Measurements from ENCODE around the gene RALGAPA2.

The RALGAPA2 gene

DNA sequence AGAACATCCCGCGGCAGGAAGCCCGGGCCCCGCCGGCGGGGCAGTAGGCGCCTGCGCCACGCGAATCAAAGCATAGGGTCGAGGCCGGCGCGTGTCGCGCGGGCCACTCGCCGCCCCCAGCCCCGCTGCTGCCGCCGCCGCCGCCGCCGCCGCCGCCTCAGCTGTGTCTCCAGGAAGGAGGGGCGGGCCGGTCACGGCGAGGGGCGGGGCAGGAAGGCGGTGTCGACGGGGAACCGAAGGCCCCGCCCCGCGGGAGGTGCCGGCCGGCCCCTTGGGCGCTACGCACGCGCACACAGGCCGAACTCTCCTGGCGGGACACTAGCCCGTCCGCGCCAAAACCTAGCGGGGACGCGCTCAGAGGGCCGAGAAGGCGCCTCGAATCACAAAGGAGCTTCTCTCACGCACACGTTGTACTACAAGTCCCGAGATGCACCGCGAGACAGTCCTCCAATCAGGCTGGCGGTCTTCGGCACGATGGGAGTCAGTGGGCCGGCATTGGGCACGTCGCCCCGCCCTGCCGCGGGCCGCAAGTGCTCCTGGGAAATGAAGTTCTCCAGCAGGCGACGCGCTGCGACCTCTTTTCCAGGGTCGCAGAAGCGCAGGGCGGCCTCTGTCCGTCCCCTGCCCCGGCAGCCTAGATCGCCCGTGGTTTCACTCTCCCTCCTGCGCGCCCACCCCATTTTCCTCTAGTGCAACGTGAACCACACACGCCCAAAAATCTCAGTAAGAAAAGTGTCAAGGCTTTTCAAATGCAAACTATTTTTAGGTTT, at the start of gene RALGAPA2:
Gene RALGAPA2 (minus strand): TSS at position 171 of the 770 bp plus-strand sequence. CDS start 164 bp downstream, at position 7.
- FAIRE-seq: peak; percentile 93

DNA sequence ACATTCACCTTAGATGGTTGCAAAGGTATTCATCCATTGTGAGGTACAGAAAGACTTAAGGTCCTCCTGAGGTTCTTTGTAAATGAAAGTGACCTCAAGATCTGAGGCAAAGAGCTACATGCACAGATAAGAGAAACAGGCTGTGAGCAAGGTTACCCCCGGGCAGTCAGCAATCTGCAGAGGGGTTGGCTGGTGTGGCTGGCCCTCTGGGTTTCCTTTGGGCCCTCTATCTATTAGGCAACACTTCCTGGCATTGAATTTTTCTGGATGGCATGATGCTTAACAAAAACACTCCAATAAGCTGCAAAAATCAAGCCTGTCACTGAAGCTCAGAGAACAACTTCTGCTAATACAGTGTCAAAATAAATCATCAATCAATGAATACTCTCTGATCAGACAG, 48.9 kb upstream of the RALGAPA2 start:
- FAIRE-seq: no peak

DNA sequence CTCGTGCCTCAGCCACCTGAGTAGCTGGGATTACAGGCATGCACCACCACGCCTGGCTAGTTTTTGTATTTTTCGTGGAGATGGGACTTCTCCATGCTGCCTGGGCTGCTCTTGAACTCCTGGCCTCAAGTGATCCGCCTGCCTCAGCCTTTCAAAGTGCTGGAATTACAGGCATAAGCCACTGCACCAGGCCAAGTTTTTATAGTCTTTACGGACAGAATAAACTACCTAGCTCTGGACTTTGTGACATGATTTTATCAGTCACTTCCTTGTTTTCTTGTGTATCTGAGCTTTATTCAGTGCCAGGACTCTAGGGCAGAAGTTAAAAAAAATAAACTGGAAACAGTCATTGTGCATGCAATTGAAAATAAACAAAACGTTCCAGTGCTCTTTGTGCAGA, 46.7 kb upstream of the RALGAPA2 start:
- no peak for FAIRE-seq

DNA sequence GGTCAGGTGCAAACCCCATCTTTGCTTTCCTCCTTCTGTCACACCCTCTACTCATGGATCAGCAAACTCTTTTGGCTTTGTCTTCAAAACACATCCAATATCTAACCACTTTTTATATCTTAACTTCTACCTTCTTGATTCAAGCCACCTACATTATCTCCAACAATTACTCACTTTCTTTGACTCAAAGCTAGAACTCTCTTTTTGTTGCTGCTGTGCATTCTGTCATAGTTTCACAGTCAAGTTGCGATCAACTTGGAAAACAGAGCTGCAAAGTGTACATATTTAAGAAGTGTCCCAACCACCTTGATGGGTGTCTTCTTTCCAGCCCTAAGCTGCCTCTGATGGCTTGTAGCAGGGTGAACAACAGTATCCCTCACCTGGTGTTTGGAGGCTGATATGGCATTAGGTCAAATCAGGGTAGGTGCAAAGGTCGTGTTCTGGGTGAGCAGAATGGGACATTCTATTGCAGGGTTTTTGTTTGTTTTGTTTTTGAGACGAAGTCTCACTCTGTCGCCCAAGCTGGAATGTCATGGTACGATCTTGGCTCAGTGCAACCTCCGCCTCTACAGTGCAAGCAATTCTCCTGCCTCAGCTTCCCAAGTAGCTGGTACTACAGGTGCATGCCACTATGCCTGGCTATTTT, 43.4 kb upstream of the RALGAPA2 start:
- no peak for FAIRE-seq

DNA sequence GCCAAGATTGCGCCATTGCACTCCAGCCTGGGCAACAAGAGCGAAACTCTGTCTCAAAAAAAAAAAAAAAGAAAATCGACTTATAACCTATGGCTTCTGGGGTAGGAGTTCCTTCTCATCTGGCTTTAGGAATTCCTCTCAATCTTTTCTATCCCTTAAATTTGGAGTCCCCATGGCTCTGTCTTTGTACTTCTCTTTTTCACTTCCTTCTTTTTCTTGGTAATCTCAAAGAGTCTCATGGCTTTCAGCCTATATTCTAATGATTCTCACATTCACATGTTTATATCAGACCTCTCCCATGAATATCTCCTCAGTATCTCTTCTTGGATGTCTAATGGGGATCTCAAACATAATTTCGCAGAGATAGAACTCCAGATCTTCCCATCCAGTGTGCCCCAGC, 42.8 kb upstream of the RALGAPA2 start:
- no peak for FAIRE-seq

DNA sequence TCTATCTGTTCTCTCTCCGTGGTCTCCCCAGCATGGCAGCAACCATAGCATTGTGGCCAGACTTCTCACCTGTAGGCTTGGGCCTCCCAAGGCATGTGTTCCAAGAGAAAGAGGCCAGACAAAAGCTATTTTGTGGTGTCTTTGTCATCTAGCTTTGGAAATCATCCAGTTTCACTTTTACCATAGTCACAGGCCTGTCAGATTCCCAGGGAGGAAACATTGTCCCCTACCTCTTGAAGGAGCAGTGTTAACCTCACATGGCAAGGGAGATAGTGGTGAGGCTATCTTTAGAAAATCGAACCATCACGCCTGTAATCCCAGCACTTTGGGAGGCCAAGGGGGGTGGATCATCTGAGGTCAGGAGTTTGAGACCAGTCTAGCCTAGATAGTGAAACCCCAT, 42.3 kb upstream of the RALGAPA2 start:
- no peak for FAIRE-seq

DNA sequence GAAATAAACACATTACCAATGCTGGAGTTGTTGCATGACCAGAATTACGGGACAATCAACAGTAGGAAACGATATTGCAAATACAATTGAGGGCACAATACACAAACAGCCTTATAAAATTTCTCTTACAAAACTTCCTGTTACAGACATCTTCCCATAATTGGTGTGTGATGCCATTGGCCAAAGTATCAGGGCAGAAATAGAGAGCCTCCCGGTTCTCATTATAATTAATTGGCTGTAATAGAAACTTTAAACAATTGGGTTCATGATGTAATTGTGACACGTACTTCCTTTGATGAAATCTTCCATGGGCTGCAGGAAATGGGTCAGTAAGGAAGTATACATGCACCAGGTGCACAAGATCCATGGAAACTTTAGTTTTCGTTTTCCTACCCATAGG, 40.3 kb upstream of the RALGAPA2 start:
- no peak for FAIRE-seq

DNA sequence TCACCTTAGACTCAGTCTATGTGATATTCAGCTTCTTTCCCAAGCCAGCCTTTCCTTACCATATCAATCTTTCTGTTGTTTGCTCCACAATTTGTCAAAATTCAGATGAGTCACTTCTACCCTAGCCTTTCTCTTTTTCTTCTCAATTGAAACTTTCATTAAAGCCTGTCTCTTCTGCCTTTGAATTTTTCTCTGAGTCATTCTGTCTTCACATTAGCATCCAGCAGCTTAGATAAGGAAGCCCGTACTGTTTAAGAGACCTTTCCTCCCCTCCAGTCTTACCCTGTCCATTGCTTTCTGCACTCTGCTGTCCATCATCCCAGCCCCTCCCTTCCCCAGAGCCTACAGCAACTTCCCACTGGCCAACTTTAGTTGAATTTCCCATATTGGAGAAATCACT, 34.9 kb upstream of the RALGAPA2 start:
- no peak for FAIRE-seq

DNA sequence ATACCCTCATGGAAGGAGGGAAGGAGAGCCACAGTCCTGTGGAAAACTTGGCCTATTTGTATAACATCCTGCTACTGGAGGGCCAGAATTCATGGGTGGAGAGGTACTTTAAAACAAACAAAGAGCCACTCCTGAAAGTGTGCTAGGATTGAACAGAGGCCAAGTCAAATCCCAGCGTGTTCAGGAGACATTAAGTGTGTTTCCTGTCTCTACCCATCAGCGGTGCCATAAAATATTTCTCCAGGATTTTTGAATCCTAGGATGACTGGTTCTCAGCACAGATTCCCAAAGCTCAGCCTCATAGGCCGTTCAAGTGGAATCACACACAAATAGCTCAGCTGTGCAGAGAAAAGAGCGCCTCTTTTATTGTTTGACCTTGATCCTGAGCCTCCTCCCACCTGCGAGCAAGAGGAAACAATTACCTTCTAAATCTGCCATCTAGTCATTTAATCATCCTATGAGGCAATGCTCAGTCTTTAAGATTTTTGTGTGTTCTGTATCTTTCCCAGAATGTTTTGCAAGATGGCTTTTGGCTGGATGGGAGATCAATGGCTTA, 31.8 kb upstream of the RALGAPA2 start:
- no peak for FAIRE-seq

DNA sequence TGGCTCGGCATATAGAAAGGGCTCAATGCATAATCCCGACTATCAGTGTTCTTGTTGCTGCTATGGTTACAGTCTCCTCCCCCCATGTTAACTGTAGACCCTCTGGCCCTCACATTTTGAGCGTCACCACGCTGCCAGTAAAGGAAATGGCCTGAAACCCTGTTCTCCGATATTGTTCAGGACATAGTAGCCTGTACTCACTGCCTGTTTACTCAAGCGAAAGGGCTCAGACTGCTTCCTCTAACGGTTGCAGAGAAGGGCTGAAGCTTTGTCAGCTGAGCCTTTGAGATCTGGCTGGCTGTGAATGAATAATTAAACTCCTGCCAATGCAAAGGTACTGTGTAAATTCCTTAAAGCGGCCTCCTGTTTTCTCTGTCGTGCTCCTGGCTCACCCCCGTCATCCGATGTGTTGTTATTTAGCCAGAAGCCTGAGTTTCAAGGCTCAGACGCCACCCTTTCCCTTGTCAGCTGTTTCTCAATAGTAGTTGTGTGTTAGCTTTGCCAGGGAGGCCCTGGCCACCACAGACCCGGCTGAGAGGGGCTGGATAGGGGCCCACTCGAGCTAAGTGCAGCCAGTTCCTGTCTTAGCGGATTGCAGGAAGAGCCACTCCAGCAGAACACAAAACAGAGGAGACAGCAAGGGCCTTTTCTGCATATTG, 31.2 kb upstream of the RALGAPA2 start:
- FAIRE-seq: no peak

DNA sequence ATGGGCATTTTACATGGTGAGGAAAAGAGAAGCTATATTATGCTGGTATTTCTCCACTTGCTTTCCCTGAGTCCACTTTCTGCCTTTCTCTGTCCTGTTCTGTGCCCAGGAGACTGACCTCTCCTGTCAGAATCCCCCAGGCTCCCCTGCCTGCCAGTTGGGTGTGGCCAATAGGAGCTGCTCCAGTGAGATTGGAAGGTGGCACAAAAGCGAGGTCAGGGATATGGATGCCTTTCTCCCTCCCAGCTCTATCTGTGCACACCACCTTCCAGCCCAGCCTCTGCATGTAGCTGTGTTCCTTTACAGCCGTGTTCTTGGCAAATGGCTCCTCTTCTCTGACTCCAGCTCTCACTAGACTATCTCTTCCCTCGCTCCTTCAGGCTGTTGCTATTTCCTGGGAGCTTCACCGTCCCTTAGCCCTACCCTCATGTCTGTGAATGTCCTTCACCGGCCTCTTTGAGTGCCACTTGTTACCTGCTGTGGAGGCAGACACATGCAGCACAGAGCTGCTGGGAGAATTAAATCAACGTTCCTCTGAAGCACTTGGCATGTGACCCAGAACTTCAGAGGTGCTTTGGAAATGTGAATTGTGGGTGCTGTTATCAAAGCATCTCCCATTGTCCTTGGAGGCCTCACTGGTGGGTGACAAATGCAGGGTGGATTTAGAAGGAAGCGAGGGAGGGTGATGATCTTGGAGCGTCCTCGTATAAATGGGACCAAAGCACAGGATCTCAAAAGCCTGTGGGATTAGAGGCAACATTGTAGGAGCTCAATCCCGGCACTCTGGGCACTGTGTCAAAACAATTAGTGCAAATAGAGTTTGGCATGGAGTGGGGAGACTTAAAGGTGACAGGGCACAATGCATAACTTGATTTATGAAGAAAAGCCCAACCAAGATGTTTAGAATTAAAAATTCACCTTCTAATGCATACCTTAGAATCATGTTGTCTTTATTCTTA, 28.9 kb upstream of the RALGAPA2 start:
- FAIRE-seq: no peak

DNA sequence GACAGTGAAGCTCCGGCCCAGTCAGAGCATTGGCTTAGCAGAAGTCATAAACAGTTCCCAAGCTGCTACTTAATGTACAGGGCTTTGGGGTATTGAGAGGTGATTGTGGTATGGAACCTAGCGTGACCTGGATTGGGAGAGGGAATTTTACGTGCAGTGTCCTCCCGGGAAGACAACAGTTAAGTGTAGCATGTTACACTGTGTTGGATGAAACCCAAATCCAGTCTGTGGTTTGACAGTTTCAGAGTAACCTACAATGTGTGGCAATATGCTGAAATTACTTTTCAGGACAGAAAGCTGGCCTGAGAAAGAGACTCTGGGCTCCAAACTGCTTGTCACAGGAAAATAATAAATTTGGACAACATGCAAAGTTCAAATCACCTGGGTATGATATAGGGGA, 28.1 kb upstream of the RALGAPA2 start:
- no peak for FAIRE-seq

DNA sequence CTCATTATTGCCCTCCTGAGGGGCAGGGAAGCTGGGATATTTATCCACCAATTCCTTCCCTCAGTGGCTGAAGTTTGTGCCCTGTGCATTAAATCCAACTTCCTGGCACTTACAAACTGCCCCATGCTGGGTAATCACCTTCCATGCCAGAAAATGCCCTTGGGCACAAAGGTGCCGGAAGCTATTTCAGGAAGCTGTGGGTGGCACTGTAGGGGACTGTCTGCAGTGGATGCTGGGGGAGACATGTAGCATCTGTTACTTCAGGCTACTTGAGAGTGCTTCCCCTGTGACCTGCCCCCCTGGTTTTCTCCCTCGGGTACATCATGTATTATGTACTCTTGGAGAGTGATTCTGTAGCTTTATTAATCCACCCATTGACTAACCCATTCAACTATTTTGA, 24.7 kb upstream of the RALGAPA2 start:
- no peak for FAIRE-seq

DNA sequence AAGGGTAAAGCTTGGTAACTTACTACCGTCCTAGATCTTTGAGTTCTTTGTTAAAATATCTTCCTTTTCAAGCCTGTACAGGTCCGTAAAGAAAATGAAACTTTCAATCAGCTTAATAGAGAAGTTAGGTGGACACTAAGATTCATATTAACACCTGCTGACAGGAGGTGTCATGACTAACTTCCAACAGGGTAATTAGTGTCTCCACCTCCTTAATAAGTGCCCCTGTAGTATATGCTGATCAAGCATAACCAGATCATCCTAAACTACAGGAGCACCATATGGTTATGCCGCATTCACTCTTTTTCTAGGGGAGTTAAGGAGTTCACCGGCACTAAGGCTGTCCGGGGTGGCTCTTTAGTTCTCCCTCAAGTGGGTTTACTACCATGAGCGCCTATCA, 23.9 kb upstream of the RALGAPA2 start:
- no peak for FAIRE-seq

DNA sequence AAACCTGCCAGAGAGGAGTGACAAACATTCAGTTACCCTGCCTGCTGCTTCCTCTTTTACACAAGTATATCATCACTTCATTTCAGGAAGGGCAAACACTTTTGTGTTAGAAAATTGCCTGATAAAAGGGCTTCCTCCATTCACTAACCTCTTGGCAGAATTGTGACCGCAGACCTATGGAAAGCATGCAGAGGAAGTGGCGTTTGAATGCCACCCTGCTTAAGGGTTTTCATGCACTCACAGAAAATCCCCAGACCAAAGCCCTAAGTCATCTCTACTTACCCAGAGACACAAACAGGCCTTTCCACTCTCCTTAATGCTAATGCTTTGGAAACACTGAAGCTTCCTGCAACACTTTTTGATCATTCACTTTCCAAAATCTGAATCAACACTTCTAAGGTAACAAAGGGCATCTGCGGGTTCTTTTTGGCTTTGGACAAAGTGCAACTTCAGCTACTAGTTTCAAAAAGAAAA, 22.1 kb upstream of the RALGAPA2 start:
- FAIRE-seq: no peak

DNA sequence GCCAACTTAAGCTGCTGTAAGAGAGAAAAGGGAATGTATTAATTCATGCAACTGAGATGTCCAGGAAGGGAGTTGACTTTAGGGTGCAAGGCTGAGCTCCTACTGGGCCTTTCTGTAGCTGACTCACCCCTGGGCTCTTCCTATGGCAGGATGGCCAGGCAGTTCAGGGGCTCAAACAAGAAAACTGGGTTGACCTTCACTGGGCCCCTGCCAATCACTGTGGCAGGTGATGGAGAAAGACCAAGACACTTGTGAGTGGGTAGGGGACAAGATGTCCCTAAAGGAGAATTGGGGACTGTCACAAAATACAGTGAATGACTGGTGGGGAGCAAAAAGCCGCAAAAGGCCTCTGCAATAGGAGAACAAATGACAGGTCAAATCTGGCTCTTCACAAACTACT, 21.5 kb upstream of the RALGAPA2 start:
- FAIRE-seq: no peak

DNA sequence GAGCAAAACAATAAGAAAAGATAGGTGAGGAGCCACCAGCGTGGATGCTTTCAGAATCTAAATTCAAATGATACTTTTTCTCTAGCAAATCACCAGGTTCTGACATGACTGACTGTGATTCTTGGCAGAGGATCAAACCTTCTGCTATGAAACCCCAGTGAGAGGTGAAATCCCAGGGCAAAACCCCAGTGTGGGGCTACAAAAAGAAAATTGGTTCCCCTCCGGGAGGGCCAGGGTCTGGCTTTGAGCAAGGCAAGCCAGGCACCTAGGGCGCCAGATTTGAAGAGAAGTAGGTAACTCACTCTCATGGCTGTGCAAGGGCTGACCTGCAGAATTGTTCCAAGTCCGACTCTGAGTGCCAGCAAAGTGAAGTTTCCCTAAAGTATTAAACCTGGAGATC, 20.2 kb upstream of the RALGAPA2 start:
- FAIRE-seq: no peak

DNA sequence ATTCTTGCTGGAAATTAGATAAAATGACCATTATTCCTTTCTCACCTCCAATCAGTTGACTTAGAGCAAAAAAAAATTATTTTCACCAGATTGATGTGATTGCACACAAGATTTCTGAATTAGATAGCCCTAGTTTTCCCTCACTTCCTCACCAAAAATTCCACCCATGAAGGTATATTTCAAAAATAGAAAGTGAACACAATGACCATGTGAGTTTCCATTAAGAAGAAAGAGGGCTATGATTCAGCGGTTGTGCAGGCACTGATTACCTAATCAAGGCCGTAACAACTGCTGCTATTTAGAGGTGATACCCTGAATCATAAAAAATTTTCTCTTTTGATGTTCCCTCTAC, 19.5 kb upstream of the RALGAPA2 start:
- FAIRE-seq: no peak

DNA sequence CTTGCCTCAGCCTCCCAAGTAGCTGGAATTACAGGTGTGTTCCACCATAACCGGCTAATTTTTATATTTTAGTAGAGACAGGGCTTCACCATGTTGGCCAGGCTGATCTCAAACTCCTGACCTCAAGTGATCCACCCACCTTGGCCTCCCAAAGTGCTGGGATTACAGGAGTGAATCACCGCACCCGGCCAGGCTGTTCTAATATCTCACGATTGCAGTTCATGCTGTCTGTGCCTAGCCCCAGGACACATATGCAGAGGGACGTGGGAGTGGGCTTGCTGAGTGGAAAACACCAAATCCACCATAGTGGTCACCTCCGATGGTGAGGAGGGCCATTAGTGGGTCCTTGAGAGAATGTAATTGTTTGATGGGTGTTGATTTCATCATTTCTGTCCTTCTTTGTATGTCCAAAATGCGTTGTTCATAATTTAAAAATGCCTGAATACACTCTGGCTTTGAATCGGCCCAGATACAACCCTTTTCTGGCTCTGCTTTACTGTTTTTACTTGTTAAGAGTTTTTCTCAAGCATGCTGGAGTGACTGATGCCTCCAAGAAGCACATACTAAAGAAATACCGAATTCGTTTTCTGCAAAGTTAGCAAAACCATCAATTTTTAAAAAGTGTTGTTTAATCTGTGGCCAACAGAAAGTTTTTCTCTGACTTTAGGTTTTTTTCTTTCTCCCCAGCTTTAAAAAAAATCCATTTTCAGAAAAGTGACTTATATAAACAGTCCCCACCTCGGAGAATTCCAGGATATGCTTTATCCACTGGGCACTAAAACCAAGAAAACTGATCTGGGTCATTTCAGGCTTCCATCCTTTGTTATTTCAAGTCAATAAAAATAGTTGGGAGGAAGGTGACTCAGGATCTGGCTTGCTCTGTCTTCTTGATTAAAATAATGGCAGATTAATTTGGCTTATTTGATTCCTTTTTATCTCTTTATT, 18.8 kb upstream of the RALGAPA2 start:
- no peak for FAIRE-seq

DNA sequence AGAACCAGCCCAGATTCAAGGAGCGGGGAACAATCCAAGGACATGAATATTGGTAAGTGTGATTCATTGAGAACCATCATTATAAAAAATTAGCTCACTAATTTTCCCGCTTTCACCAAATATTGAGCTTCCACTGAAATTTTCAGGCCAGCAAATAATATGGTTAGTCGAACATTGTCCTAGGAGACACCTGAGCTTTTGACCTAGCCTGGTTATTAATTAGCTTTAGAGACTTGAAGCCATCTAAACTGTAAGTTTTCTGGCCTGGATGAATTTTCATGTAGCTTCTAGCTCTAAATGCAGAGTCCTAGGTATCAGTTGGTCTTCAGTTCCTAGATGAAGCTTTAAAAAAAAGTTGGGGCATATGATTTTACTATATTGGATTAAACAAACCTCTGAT, 17.1 kb upstream of the RALGAPA2 start:
- FAIRE-seq: no peak

DNA sequence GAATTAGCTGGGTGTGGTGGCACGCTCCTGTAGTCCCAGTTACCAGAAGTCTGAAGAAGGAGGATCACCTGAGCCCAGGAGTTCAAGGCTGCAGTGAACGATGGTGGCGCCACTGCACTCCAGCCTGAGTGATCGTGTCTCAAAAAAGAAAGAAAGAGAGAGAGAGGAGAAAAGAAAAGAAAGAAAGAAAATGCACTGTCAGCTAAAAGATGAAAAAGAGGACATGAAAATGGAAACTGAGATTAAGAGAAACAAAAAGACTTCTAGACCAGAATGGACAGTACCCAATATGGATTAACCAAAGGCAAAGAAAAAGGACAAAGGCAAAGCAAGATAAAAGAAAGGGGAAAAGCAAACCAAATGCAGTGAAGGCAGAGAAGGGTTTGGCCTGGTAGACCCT, 9.0 kb upstream of the RALGAPA2 start:
- FAIRE-seq: no peak
